DOHH2 (cell line): ENCODE data around the gene MACROD2.

ENCODE experiments used
- H3F3A ChIP-seq: fragments of 200-600 bp; sonication (generic), shearing (Covaris generic); 2 replicates; pipeline ENCODE4 v1.6.0; 2016; ENCODE audit warnings: antibody characterized with exemption, mild to moderate bottlenecking; ENCODE audit not compliant: control insufficient read depth, insufficient read depth
- H3K27ac ChIP-seq: fragments of 200-600 bp; sonication (generic); 2 replicates; pipeline ENCODE4 v1.5.1; 2014; ENCODE audit warnings: low read depth, mild to moderate bottlenecking, low read length, moderate library complexity
- H3K27me3 ChIP-seq: fragments of 200-600 bp; sonication (generic); 2 replicates; pipeline ENCODE4 v1.6.1; 2014; ENCODE audit warnings: mild to moderate bottlenecking, low read length, mixed read lengths; ENCODE audit not compliant: control insufficient read depth
- H3K36me3 ChIP-seq: fragments of 200-600 bp; sonication (generic); 2 replicates; pipeline ENCODE4 v1.6.1; 2014; ENCODE audit warnings: mild to moderate bottlenecking, low read length, moderate library complexity, mixed read lengths; ENCODE audit not compliant: control insufficient read depth
- H3K4me1 ChIP-seq: fragments of 200-600 bp; sonication (generic); 2 replicates; pipeline ENCODE4 v1.6.1; 2014; ENCODE audit warnings: mild to moderate bottlenecking, low read length, mixed read lengths; ENCODE audit not compliant: control insufficient read depth
- H3K4me2 ChIP-seq: fragments of 200-600 bp; sonication (generic); 2 replicates; pipeline ENCODE4 v1.6.0; 2014; ENCODE audit warnings: mild to moderate bottlenecking, low read length, moderate library complexity
- H3K4me3 ChIP-seq: fragments of 200-600 bp; sonication (generic); 2 replicates; pipeline ENCODE4 v1.5.1; 2014; ENCODE audit warnings: mild to moderate bottlenecking, low read length, mixed read lengths
- H3K79me2 ChIP-seq: fragments of 200-600 bp; sonication (generic); 2 replicates; pipeline ENCODE4 v1.6.1; 2014; ENCODE audit warnings: mild to moderate bottlenecking, low read length, mixed read lengths; ENCODE audit not compliant: control insufficient read depth
- H3K9me2 ChIP-seq: fragments of 200-600 bp; sonication (generic); replicated peaks from 2 replicates; pipeline ENCODE4 v1.6.1; 2014; ENCODE audit warnings: mild to moderate bottlenecking, low read length, mixed read lengths; ENCODE audit not compliant: control insufficient read depth
- H3K9me3 ChIP-seq: fragments of 200-600 bp; sonication (generic); 2 replicates; pipeline ENCODE4 v1.6.1; 2014; ENCODE audit warnings: antibody characterized with exemption, low read length, mixed read lengths; ENCODE audit not compliant: control insufficient read depth, insufficient read depth
- H4K20me1 ChIP-seq: fragments of 200-600 bp; sonication (generic); 2 replicates; pipeline ENCODE4 v1.6.0; 2014; ENCODE audit warnings: low read depth, mild to moderate bottlenecking, antibody characterized with exemption, low read length, moderate library complexity; ENCODE audit not compliant: control insufficient read depth, insufficient read depth
- CTCF ChIP-seq: fragments of 200-600 bp; sonication (generic); IDR thresholded peaks from one replicate; pipeline ENCODE4 v1.5.1; 2014; ENCODE audit warnings: antibody characterized with exemption, mild to moderate bottlenecking, low read depth, low read length; ENCODE audit not compliant: poor library complexity, severe bottlenecking
- EZH2phosphoT487 ChIP-seq: fragments of 200-600 bp; sonication (generic); IDR thresholded peaks from 2 replicates; pipeline ENCODE4 v1.6.1; 2017; ENCODE audit warnings: borderline replicate concordance, mild to moderate bottlenecking, antibody characterized with exemption, low read length, moderate library complexity, mixed read lengths

Gene MACROD2

GRCh38 chr20:14877301-14878028 lies 882.1 kb downstream of the MACROD2 start:
- Histone ChIP-seq H3K79me2 (no peaks in the 10 kb centered on the region), H3K36me3 (no peaks in the 10 kb centered on the region), H3F3A (no peaks in the 10 kb centered on the region), H3K4me2 (no peak overlapping the region), H3K4me3 (no peak overlapping the region), H3K4me1 (no peaks in the 10 kb centered on the region), H4K20me1 (no peaks in the 10 kb centered on the region), H3K27ac (no peak overlapping the region), H3K9me3 (no peaks in the 10 kb centered on the region), H3K27me3 (no peaks in the 10 kb centered on the region), H3K9me2 (no peaks in the 10 kb centered on the region)
- TF ChIP-seq EZH2phosphoT487: no peak
- TF ChIP-seq CTCF: no peak

- Histone ChIP-seq H3K36me3 (no peaks in the 10 kb centered on the region), H3K4me2 (no peak overlapping the region), H3K4me1 (no peaks in the 10 kb centered on the region), H3K9me3 (no peaks in the 10 kb centered on the region), H3K79me2 (no peaks in the 10 kb centered on the region), H3K27me3 (no peaks in the 10 kb centered on the region), H3K27ac (no peak overlapping the region), H3F3A (no peaks in the 10 kb centered on the region), H3K9me2 (no peaks in the 10 kb centered on the region), H4K20me1 (no peaks in the 10 kb centered on the region), H3K4me3 (no peak overlapping the region)
- TF ChIP-seq EZH2phosphoT487: no peak
- no peak for TF ChIP-seq CTCF
These were observed 883.3 kb downstream of the MACROD2 start for GRCh38 chr20:14878676-14879019.

- no peak overlapping the region for H3K4me2 ChIP-seq
- H3K9me3 ChIP-seq: no peaks in the 10 kb centered on the region
- no peak overlapping the region for H3K4me3 ChIP-seq
- H3K36me3 ChIP-seq: no peaks in the 10 kb centered on the region
- no peak for TF ChIP-seq CTCF
- no peak for TF ChIP-seq EZH2phosphoT487
- no peaks in the 10 kb centered on the region for H3K4me1 ChIP-seq
- no peaks in the 10 kb centered on the region for H3K9me2 ChIP-seq
- no peaks in the 10 kb centered on the region for H3K27me3 ChIP-seq
- H3F3A ChIP-seq: no peaks in the 10 kb centered on the region
- H4K20me1 ChIP-seq: no peaks in the 10 kb centered on the region
- no peak overlapping the region for H3K27ac ChIP-seq
- H3K79me2 ChIP-seq: no peaks in the 10 kb centered on the region
These were observed 883.8 kb downstream of the MACROD2 start for GRCh38 chr20:14879020-14879697.
